ENCODE results near the gene IL17REL.

GRCh38 chr22:49965091-49966040, 47.2 kb downstream of the IL17REL start:
- TF ChIP-seq POLR2AphosphoS5 (IDR thresholded peaks at IDR 0.05; ENCODE audit: low read depth, low read length): no peak
- no peak for TF ChIP-seq TAF1 (IDR thresholded peaks at IDR 0.05; ENCODE audit: borderline replicate concordance, insufficient read depth, low read length)
- TF ChIP-seq FOXP2 (optimal IDR thresholded peaks at IDR 0.05; ENCODE audit: borderline replicate concordance, extremely low read depth, extremely low read length, insufficient read depth): no peak
- TF ChIP-seq REST (IDR thresholded peaks at IDR 0.05; ENCODE audit: insufficient read depth in 1 of 2, low read depth in 2 of 2, low read length in 2 of 2): no peak
- no peak for TF ChIP-seq SIN3A (IDR thresholded peaks at IDR 0.05; ENCODE audit: borderline replicate concordance, insufficient read depth, low read length)

Data from PFSK-1 (cell line).